ENCODE measurements around the gene SHISA6. TPM values are rescaled to one million over a fixed set of nuclear protein-coding genes. Genes with fewer than 3 reads are reported as not detected.

SHISA6 gene
- total RNA-seq, 1 donor from 2014 or later: not detected

GRCh38 chr17:11565591-11565990 lies 324.6 kb downstream of the SHISA6 start:
- DNase-seq (ENCODE audit: extremely low spot score, unreplicated experiment): no peak
- no peak for TF ChIP-seq CTCF (IDR thresholded peaks at IDR 0.05)
- H3K4me3 Mint-ChIP-seq (ENCODE audit: unreplicated experiment): no peak overlapping the region
- H3K4me1 Mint-ChIP-seq (ENCODE audit: unreplicated experiment): no peaks in the 10 kb centered on the region
- H3K27ac Mint-ChIP-seq (ENCODE audit: unreplicated experiment): no peak overlapping the region
- peaks cover 44% of the 10 kb centered on the region for H3K9me3 Mint-ChIP-seq (ENCODE audit: unreplicated experiment)
- no peaks in the 10 kb centered on the region for H3K27me3 Mint-ChIP-seq (ENCODE audit: unreplicated experiment)
- no peaks in the 10 kb centered on the region for H3K36me3 Mint-ChIP-seq (ENCODE audit: unreplicated experiment)

- peaks cover 28% of the 10 kb centered on the region for H3K9me3 Mint-ChIP-seq (ENCODE audit: unreplicated experiment)
- TF ChIP-seq CTCF (IDR thresholded peaks at IDR 0.05): no peak
- no peaks in the 10 kb centered on the region for H3K27me3 Mint-ChIP-seq (ENCODE audit: unreplicated experiment)
- H3K36me3 Mint-ChIP-seq (ENCODE audit: unreplicated experiment): no peaks in the 10 kb centered on the region
- H3K4me1 Mint-ChIP-seq (ENCODE audit: unreplicated experiment): no peaks in the 10 kb centered on the region
- no peak overlapping the region for H3K27ac Mint-ChIP-seq (ENCODE audit: unreplicated experiment)
- DNase-seq (ENCODE audit: extremely low spot score, unreplicated experiment): no peak
- H3K4me3 Mint-ChIP-seq (ENCODE audit: unreplicated experiment): no peak overlapping the region
Measured at GRCh38 chr17:11578998-11579397, 338.0 kb downstream of the SHISA6 start.

GRCh38 chr17:11580677-11581076 lies 339.7 kb downstream of the SHISA6 start:
- Mint-ChIP-seq H3K27me3 (ENCODE audit: unreplicated experiment) (no peaks in the 10 kb centered on the region), H3K4me3 (ENCODE audit: unreplicated experiment) (no peak overlapping the region), H3K27ac (ENCODE audit: unreplicated experiment) (no peak overlapping the region), H3K9me3 (ENCODE audit: unreplicated experiment) (peaks cover 30% of the 10 kb centered on the region), H3K36me3 (ENCODE audit: unreplicated experiment) (no peaks in the 10 kb centered on the region), H3K4me1 (ENCODE audit: unreplicated experiment) (no peaks in the 10 kb centered on the region)
- no peak for DNase-seq (ENCODE audit: extremely low spot score, unreplicated experiment)
- no peak for TF ChIP-seq CTCF (IDR thresholded peaks at IDR 0.05)

- no peak for DNase-seq (ENCODE audit: extremely low spot score, unreplicated experiment)
- no peak for TF ChIP-seq CTCF (IDR thresholded peaks at IDR 0.05)
- no peaks in the 10 kb centered on the region for H3K27me3 Mint-ChIP-seq (ENCODE audit: unreplicated experiment)
- H3K4me1 Mint-ChIP-seq (ENCODE audit: unreplicated experiment): no peaks in the 10 kb centered on the region
- H3K9me3 Mint-ChIP-seq (ENCODE audit: unreplicated experiment): peaks cover 30% of the 10 kb centered on the region
- H3K4me3 Mint-ChIP-seq (ENCODE audit: unreplicated experiment): no peak overlapping the region
- no peaks in the 10 kb centered on the region for H3K36me3 Mint-ChIP-seq (ENCODE audit: unreplicated experiment)
- no peak overlapping the region for H3K27ac Mint-ChIP-seq (ENCODE audit: unreplicated experiment)
Measured at GRCh38 chr17:11582217-11582616, 341.2 kb downstream of the SHISA6 start.

GRCh38 chr17:11583306-11583992 lies 342.4 kb downstream of the SHISA6 start:
- Mint-ChIP-seq H3K27me3 (ENCODE audit: unreplicated experiment) (no peaks in the 10 kb centered on the region), H3K9me3 (ENCODE audit: unreplicated experiment) (peaks cover 20% of the 10 kb centered on the region), H3K27ac (ENCODE audit: unreplicated experiment) (no peak overlapping the region), H3K4me3 (ENCODE audit: unreplicated experiment) (no peak overlapping the region), H3K36me3 (ENCODE audit: unreplicated experiment) (no peaks in the 10 kb centered on the region), H3K4me1 (ENCODE audit: unreplicated experiment) (no peaks in the 10 kb centered on the region)
- DNase-seq (ENCODE audit: extremely low spot score, unreplicated experiment): no peak
- no peak for TF ChIP-seq CTCF (IDR thresholded peaks at IDR 0.05)

Data from osteocyte (in vitro differentiated cells).